ENCODE measurements around the gene PNRC1.
A peak's percentile ranks its signal among the peaks of the same experiment; 100 is the strongest.
"Not testable (repeated sequence)": the region's sequence is repeated elsewhere in the genome, so short reads cannot be mapped to it uniquely, and the experiment has no call there.

PNRC1 gene

DNA sequence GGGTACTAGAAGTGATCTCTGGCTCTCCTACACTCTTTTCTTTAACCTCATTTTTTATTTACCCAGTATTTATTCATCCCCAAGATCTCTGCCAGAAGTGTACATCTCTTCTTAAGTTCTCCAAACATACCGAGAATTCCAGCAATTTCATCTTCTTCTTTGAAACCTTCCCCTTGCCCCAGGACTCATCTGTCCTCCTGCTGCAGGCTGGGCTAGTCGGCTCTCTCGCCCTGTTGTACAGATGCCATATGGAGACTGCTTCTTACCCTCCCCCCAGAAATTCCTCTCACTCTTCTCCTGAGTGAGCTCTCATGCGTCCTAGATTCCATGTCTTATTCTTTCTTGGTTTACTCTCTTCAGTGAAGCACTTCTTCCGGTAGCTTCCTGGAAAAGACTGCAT, 21.9 kb upstream of the PNRC1 start:
- DNase-seq (ENCODE audit: low read depth) = no peak
- TF ChIP-seq CTCF (IDR thresholded peaks at IDR 0.05; ENCODE audit: control insufficient read depth, extremely low read depth, insufficient read depth) = no peak
- no peak overlapping the region for H3K4me3 ChIP-seq (ENCODE audit: low read depth, low read length)

DNA sequence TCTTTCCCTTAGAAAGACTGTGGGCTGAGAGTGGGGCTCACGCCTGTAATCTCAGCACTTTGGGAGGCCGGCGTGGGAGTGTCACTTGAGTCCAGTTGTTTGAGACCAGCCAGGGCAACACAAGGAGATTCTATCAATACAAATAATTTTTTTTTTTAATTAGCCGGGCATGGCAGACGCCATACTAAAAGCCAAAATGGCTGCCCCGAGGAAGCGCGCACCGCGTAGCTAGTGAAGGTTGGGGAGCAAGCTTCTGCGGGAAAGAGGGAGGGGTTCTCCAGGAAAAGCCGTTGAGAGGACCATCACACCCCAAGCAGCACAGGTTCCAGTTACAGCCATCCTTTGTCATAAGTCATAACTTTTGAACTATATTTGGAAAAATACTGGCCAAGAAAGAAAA, 21.3 kb upstream of the PNRC1 start:
- H3K4me3 ChIP-seq (ENCODE audit: low read depth, low read length) = no peak overlapping the region
- no peak for TF ChIP-seq CTCF (IDR thresholded peaks at IDR 0.05; ENCODE audit: control insufficient read depth, extremely low read depth, insufficient read depth)
- DNase-seq (ENCODE audit: low read depth) = no peak

DNA sequence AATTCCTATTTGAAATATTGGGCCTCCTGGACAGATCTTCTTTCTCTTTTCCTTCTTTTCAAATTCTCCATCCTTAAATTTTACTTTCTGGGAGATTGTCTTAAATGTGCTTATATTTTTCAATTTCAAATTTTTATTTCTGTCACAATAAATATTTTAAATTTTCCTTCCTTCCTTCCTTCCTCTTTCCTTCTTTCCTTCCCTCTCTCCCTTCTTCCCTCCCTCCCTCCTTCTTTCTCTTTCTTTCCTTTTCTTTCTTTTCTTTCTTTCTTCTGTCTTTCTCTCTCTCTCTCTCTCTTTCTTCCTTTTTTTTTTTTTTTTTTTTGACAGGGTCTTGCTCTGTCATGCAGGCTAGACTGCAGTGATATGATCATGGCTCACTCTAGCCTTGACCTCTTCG, 16.7 kb upstream of the PNRC1 start:
- H3K4me3 ChIP-seq (ENCODE audit: low read depth, low read length) = no peak overlapping the region
- DNase-seq (ENCODE audit: low read depth) = no peak
- TF ChIP-seq CTCF (IDR thresholded peaks at IDR 0.05; ENCODE audit: control insufficient read depth, extremely low read depth, insufficient read depth) = no peak

GRCh38 chr6:89064931-89065330, 15.6 kb upstream of the PNRC1 start:
- DNase-seq (ENCODE audit: low read depth); H3K4me3 ChIP-seq (ENCODE audit: low read depth, low read length): not testable (repeated sequence)

GRCh38 chr6:89066121-89066520, 14.4 kb upstream of the PNRC1 start:
- not testable (repeated sequence) for DNase-seq (ENCODE audit: low read depth); H3K4me3 ChIP-seq (ENCODE audit: low read depth, low read length)

GRCh38 chr6:89066940-89067646, 13.5 kb upstream of the PNRC1 start:
- H3K4me3 ChIP-seq (ENCODE audit: low read depth, low read length) = no peak overlapping the region
- no peak for TF ChIP-seq CTCF (IDR thresholded peaks at IDR 0.05; ENCODE audit: control insufficient read depth, extremely low read depth, insufficient read depth)
- DNase-seq (ENCODE audit: low read depth) = no peak

GRCh38 chr6:89067796-89068195, 12.8 kb upstream of the PNRC1 start:
- peak; percentile 37 for DNase-seq (ENCODE audit: low read depth)
- H3K4me3 ChIP-seq (ENCODE audit: low read depth, low read length) = no peak overlapping the region
- no peak for TF ChIP-seq CTCF (IDR thresholded peaks at IDR 0.05; ENCODE audit: control insufficient read depth, extremely low read depth, insufficient read depth)

DNA sequence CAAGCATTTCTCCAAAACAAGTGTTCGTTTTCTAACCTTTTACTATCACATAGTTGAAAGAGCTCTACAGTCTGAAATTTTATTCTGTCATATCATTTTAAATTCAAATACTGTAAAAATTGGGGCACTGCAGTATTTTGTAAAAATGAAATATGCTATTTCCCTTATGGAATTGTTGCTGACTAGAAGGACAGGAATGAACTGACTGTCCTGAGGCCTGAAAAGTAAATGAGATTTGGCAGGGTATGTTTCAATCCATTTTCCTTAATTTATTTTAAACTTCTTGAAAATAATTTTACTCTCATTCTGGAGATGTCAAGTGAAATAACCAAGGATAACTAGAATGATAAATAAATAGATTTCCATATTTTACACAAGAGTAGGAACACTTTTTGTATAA, 11.9 kb upstream of the PNRC1 start:
- H3K4me3 ChIP-seq (ENCODE audit: low read depth, low read length) = no peak overlapping the region
- TF ChIP-seq CTCF (IDR thresholded peaks at IDR 0.05; ENCODE audit: control insufficient read depth, extremely low read depth, insufficient read depth) = no peak
- DNase-seq (ENCODE audit: low read depth) = no peak

All from LNCaP clone FGC (cell line).